Mesothelial cell of epicardium (in vitro differentiated cells): Measurements from ENCODE around the gene EXOC3L4. TPM values are rescaled to one million over a fixed set of nuclear protein-coding genes. Genes with fewer than 3 reads are reported as not detected.

ENCODE experiments used
- DNase-seq, 2 experiments: peaks; one replicate each; pipeline ENCODE4 v3.0.0; 2021; ENCODE audit warnings: low spot score in 2 of 2; ENCODE audit not compliant: unreplicated experiment in 2 of 2
- H3K27ac Mint-ChIP-seq: 2 replicates; pipeline ENCODE4 v1.8.0; 2021; ENCODE audit warnings: mixed read lengths
- H3K27me3 Mint-ChIP-seq: 2 replicates; pipeline ENCODE4 v1.8.0; 2021; ENCODE audit warnings: low read depth, mixed read lengths
- H3K36me3 Mint-ChIP-seq: 2 replicates; pipeline ENCODE4 v1.8.0; 2021; ENCODE audit warnings: mixed read lengths
- H3K4me1 Mint-ChIP-seq: 2 replicates; pipeline ENCODE4 v1.8.0; 2021; ENCODE audit warnings: mixed read lengths
- H3K4me3 Mint-ChIP-seq: 2 replicates; pipeline ENCODE4 v1.8.0; 2021; ENCODE audit warnings: mild to moderate bottlenecking, moderate library complexity, mixed read lengths
- H3K9me3 Mint-ChIP-seq: 2 replicates; pipeline ENCODE4 v1.8.0; 2021; ENCODE audit warnings: mixed read lengths
- CTCF ChIP-seq: fragments of 200-600 bp; sonication (generic); IDR thresholded peaks from one replicate; pipeline ENCODE4 v1.5.0; 2021; ENCODE audit warnings: antibody characterized with exemption; ENCODE audit not compliant: unreplicated experiment
- total RNA-seq: library from RNA; stranded (reverse); gene quantifications from 3 replicates; pipeline ENCODE4 v1.2.1, GENCODE V29; 2021

The EXOC3L4 gene
- total RNA-seq, 1 donor from 2014 or later: not detected

GRCh38 chr14:103091883-103092222, 2.7 kb upstream of the EXOC3L4 start:
- Mint-ChIP-seq H3K27me3 (peaks cover 8% of the 10 kb centered on the region), H3K36me3 (no peaks in the 10 kb centered on the region), H3K4me3 (peak overlapping the region; percentile 24), H3K4me1 (no peaks in the 10 kb centered on the region), H3K27ac (no peak overlapping the region), H3K9me3 (no peaks in the 10 kb centered on the region)
- no peak for DNase-seq
- TF ChIP-seq CTCF: no peak

DNA sequence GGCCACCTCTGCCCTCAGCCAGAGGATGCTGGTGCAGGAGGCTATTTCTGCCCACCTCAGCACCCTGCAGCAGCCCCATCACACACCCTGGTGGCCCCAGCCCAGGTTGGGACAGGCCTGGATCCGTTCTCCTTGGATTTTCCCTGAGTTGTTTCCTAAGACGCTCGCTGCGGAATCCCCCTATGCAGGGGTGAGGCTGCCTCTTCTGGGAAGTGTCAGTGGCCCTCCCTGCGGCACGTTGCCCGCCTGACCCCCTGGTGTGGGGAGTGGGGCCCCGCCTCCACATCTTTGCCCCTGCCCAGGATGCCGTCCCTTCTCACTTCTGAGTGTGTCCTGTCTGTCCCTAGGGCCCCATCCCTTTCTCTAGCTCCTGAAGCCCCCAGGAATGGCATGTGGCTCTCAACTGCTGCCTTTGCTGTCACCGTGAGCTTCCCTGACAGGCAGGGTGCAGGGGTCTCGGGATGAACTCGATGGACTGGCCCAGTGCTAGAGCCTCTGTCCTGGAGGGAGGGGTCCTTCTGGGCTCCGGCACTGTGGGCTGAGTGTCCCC, 594 bp upstream of the EXOC3L4 start:
- no peaks in the 10 kb centered on the region for H3K4me1 Mint-ChIP-seq
- TF ChIP-seq CTCF: no peak
- no peak overlapping the region for H3K27ac Mint-ChIP-seq

DNA sequence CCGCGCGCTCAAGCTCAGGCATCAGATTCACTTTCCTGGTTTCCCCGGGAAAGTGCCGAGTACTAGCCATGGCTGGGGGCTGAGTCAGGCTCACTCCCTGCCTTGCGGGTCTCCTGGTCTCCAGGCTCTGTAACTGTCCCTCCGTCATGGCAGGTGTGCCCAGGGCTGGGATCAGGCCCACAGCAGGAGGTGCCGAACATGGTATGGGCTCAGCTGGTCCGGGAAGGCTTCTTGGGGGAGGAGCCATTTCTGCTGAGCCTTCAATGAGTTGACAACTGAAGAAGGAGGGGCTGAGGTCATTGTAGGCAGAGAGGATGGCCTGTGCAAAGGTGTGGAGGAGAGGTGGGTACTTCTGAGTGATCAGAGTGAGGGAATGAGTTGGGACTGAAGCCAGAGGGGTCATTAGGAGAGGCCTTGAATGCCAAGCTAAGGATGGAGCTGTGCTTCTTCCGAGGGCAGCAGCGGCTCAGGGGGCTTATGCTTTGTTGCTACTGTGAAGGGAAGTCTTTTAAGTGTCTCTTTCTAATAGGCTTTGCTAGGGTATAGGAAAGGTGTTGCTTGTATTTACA, 769 bp downstream of the EXOC3L4 start:
- TF ChIP-seq CTCF: no peak
- DNase-seq: no peak
- Mint-ChIP-seq H3K4me3 (no peak overlapping the region), H3K9me3 (no peaks in the 10 kb centered on the region), H3K4me1 (no peaks in the 10 kb centered on the region), H3K27ac (no peak overlapping the region), H3K36me3 (no peaks in the 10 kb centered on the region), H3K27me3 (peaks cover 4% of the 10 kb centered on the region)

More for the DNA sequence above, 594 bp upstream of the EXOC3L4 start:
- H3K36me3 Mint-ChIP-seq: no peaks in the 10 kb centered on the region
- peaks cover 4% of the 10 kb centered on the region for H3K27me3 Mint-ChIP-seq
- no peaks in the 10 kb centered on the region for H3K9me3 Mint-ChIP-seq
- DNase-seq: no peak
- no peak overlapping the region for H3K4me3 Mint-ChIP-seq

GRCh38 chr14:103096387-103096786, 1.9 kb downstream of the EXOC3L4 start:
- no peak for DNase-seq
- Mint-ChIP-seq H3K9me3 (no peaks in the 10 kb centered on the region), H3K27ac (peak overlapping the region; percentile 23), H3K4me3 (no peak overlapping the region), H3K4me1 (no peaks in the 10 kb centered on the region), H3K27me3 (peaks cover 1% of the 10 kb centered on the region), H3K36me3 (no peaks in the 10 kb centered on the region)
- no peak for TF ChIP-seq CTCF

GRCh38 chr14:103097244-103097993, 2.9 kb downstream of the EXOC3L4 start:
- Mint-ChIP-seq H3K27ac (no peak overlapping the region), H3K36me3 (no peaks in the 10 kb centered on the region), H3K4me1 (no peaks in the 10 kb centered on the region), H3K4me3 (no peak overlapping the region), H3K9me3 (no peaks in the 10 kb centered on the region), H3K27me3 (peaks cover 3% of the 10 kb centered on the region)
- no peak for DNase-seq
- no peak for TF ChIP-seq CTCF
